Thymus (tissue), 11 donors: Measurements from ENCODE around the gene MLLT6. TPM values are rescaled to one million over a fixed set of nuclear protein-coding genes. Genes with fewer than 3 reads are reported as not detected.

ENCODE experiments used
- DNase-seq, 9 donors: peaks; one replicate each; pipeline ENCODE4 v3.0.0-alpha.2; 2013; ENCODE audit warnings: low spot score in 9 of 9, low read depth in 6 of 9, missing footprints in 1 of 9
- H3K27ac ChIP-seq, 2 donors: one replicate each; pipeline ENCODE4 v1.5.1; 2013; ENCODE audit warnings: control low read depth in 1 of 2, low read depth in 1 of 2, low read length in 1 of 2, mild to moderate bottlenecking in 1 of 2, moderate library complexity in 1 of 2
- H3K27me3 ChIP-seq, 2 donors: one replicate each; pipeline ENCODE4 v1.5.1; 2013; ENCODE audit warnings: low read length in 1 of 2; ENCODE audit not compliant: control insufficient read depth in 2 of 2, insufficient read depth in 1 of 2
- H3K36me3 ChIP-seq, 2 donors: one replicate each; pipeline ENCODE4 v1.5.1; 2013; ENCODE audit warnings: low read length in 1 of 2, mild to moderate bottlenecking in 1 of 2, moderate library complexity in 1 of 2; ENCODE audit not compliant: control insufficient read depth in 2 of 2, insufficient read depth in 2 of 2
- H3K4me1 ChIP-seq, 2 donors: one replicate each; pipeline ENCODE4 v1.5.1; 2013; ENCODE audit warnings: low read length in 2 of 2; ENCODE audit not compliant: control insufficient read depth in 2 of 2, insufficient read depth in 2 of 2
- H3K4me3 ChIP-seq, 2 donors: one replicate each; pipeline ENCODE4 v1.5.1; 2013; ENCODE audit warnings: low read length in 2 of 2, control low read depth in 1 of 2, mild to moderate bottlenecking in 1 of 2
- H3K9me3 ChIP-seq, 2 donors: one replicate each; pipeline ENCODE4 v1.5.1; 2013; ENCODE audit warnings: low read length in 1 of 2, mild to moderate bottlenecking in 1 of 2; ENCODE audit not compliant: control insufficient read depth in 2 of 2, insufficient read depth in 1 of 2
- WGBS: extraction: QIAGEN DNeasy Blood & Tissue Kit; methylation state at CpG from one replicate; pipeline ENCODE4 v1.1.7; 2013; 5-methylcytosine and 5-hydroxymethylcytosine counted together
- polyA plus RNA-seq: library from polyadenylated mRNA; stranded (reverse); fragments of 200-250 nt; gene quantifications from one replicate; pipeline ENCODE4 v1.2.3, GENCODE V29; 2013
- total RNA-seq: library from RNA; stranded (reverse); fragments of 120-200 nt; gene quantifications from one replicate; pipeline ENCODE4 v1.2.4, GENCODE V29; 2013
- donor health status: healthy.

MLLT6 gene
- total and polyA plus RNA-seq, 2 donors = 37.3 to 124 TPM

DNA sequence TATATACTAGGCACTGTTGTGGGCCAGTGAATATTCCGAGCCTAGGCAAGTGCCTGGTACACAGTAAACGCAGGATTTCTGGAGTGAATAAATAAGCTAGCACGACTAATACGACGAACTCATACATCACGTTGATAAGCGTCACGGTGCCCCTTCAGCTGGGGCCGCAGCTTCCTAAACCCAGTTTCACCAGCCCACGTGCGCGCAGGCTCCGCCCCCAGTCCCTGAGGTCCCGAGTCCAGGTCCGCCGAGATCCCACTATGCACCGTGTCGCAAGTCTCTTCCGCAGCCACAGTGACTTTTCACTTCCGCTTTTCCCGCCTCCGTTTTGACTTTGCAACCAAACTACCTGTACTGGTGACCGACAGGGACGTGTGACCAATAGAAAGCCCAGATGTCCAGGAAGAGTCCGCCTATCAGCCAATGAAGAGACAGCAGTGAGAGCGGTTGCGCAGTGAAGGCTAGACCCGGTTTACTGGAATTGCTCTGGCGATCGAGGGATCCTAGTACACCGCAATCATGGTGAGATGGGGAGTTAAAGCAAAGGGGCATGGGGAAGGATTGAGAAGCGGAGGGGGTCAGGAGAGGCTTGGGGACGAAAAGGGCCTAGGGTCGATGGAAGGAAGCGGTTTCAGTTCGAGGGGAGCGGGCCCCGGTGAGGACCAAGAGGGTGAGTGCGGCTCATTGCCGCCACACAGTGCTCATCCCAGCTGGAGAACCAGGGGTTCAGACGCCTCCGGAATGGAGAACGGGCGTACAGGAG is 47.4 kb downstream of the MLLT6 start, which contains the start of gene PSMB3:
Gene PSMB3 (plus strand): TSS at position 434 of the 763 bp plus-strand sequence. CDS start 86 bp downstream, at position 520.
- WGBS = under 1% methylated on average over 44 of the region's 44 CpGs
- H3K36me3 ChIP-seq = peaks cover 19 to 25% of the 10 kb centered on the region in 2 donors
- H3K27me3 ChIP-seq = peaks cover 33 to 46% of the 10 kb centered on the region in 2 donors
- H3K27ac ChIP-seq = peak within 1 kb of the TSS; percentile 88 to 91
- H3K9me3 ChIP-seq = peaks cover 0 to 13% of the 10 kb centered on the region in 2 donors
- peak within 1 kb of the TSS; percentile 74 to 87 for H3K4me3 ChIP-seq
- peak; percentile 95 to 99 (median 98) for DNase-seq
- H3K4me1 ChIP-seq = peaks cover 24 to 57% of the 10 kb centered on the region in 2 donors

DNA sequence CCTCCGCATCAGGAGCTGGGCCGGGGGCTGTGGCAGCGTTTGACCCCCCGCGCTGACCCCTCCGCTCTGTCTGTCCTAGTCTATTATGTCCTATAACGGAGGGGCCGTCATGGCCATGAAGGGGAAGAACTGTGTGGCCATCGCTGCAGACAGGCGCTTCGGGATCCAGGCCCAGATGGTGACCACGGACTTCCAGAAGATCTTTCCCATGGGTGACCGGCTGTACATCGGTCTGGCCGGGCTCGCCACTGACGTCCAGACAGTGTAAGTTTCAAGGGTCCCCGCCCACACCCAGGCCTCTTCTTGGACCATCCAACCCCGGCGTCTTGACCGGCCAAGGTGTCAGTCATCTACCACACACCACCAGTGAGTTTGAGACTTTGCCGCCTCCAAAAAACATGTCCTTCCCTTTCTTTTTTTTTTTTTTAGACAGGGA is 48.0 kb downstream of the MLLT6 start:
- Histone ChIP-seq H3K36me3 (peaks cover 25 to 31% of the 10 kb centered on the region in 2 donors), H3K4me1 (peaks cover 24 to 52% of the 10 kb centered on the region in 2 donors), H3K9me3 (peaks cover 0 to 13% of the 10 kb centered on the region in 2 donors), H3K4me3 (peak overlapping the region; percentile 74 to 87), H3K27me3 (peaks cover 30 to 40% of the 10 kb centered on the region in 2 donors), H3K27ac (peak overlapping the region; percentile 64 to 75)
- 17% methylated on average over 22 of the region's 22 CpGs for WGBS
- DNase-seq = no peak

DNA sequence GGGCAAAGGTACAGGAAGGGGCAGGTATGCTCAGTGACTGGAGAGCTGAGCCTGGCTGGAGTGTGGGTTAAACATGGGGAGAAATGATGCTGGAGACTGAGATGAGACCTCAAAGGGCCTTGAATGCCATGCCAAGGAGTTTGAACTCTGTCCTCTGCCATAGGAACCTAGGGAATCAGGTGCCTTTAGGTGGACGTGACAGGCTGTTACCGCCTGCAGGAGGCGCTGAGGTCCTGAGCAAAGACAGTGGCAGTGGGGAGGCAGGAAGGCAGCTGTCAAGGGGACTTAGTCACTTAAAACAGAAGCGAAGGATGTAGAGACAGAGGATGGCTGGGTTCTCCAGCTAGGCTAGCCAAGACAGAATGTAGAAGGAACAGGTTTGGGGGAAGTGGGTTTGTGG is 56.5 kb downstream of the MLLT6 start:
- peaks cover 77 to 80% of the 10 kb centered on the region in 2 donors for H3K36me3 ChIP-seq
- WGBS = 93% methylated on average over 4 of the region's 4 CpGs
- H3K27ac ChIP-seq = no peak overlapping the region
- no peaks in the 10 kb centered on the region for H3K9me3 ChIP-seq
- H3K4me1 ChIP-seq = no peaks in the 10 kb centered on the region
- H3K4me3 ChIP-seq = no peak overlapping the region
- no peaks in the 10 kb centered on the region for H3K27me3 ChIP-seq
- peak in 1 of 9 donors; percentile 31 for DNase-seq

DNA sequence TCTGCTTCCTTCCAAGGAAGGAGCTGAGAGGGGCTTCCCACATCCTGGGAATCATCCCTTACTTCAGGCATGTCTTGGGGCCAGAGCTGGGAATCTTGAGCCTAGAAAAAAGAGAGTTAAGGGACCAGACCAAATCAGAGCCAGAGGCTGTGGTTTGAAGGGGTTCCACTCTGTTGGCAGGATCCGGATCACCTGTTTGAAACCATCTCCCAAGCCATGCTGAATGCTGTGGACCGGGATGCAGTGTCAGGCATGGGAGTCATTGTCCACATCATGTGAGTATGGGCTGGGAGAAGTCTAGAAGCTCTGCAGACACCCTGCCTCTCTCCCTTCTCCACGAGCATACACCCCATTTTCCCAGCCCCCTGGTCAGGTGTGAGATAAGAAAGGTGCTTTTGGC is 57.2 kb downstream of the MLLT6 start:
- H3K4me1 ChIP-seq = no peaks in the 10 kb centered on the region
- no peaks in the 10 kb centered on the region for H3K27me3 ChIP-seq
- no peak for DNase-seq
- H3K4me3 ChIP-seq = no peak overlapping the region
- 99% methylated on average over 3 of the region's 3 CpGs for WGBS
- H3K9me3 ChIP-seq = no peaks in the 10 kb centered on the region
- no peak overlapping the region for H3K27ac ChIP-seq
- peaks cover 82 to 85% of the 10 kb centered on the region in 2 donors for H3K36me3 ChIP-seq

DNA sequence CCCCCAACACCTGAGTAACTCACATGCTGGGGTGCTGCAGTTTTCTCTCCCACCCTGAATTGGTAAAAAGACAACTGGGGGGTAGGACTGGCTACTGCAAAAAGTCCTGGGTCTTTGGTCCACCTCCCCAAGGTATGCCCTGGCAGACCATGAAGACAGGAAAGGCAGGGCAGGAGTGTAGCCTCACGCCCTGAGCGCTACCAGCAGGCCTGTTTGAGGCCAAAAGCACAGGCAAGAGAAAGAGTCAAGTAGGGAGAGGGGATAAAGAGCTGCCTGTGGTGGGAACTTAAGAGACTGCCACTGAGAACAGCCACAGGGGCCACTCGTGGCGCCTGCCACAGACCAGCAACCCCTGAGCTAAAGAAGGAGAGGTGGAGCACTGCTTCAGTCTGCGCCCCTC is 61.3 kb downstream of the MLLT6 start:
- no peaks in the 10 kb centered on the region for H3K9me3 ChIP-seq

DNA sequence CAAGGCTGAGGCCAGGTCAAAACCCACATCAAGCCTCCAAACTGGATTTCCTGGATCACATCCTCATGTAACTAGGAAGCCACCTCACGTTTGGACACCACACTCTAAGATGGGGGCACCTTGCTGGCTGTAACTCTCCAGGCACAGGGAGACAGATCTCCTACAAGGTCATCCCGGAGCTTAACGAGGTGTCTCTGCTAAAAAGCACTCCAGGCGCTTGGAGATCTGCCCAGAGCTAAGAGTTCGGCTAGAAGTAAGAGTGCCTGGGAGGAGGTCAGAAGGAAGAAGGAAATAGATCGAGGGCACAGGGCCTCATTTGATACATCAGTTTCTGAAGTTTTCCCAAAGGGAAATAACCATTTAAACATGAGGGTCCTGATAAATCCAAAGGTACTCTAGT is 63.3 kb downstream of the MLLT6 start:
- H3K36me3 ChIP-seq = peaks cover 66 to 93% of the 10 kb centered on the region in 2 donors
- H3K27ac ChIP-seq = no peak overlapping the region
- H3K4me3 ChIP-seq = no peak overlapping the region
- H3K27me3 ChIP-seq = no peaks in the 10 kb centered on the region
- no peak for DNase-seq
- H3K4me1 ChIP-seq = no peaks in the 10 kb centered on the region
- no peaks in the 10 kb centered on the region for H3K9me3 ChIP-seq
- WGBS = 95% methylated on average over 6 of the region's 6 CpGs

More for the DNA sequence above, 61.3 kb downstream of the MLLT6 start:
- Histone ChIP-seq H3K36me3 (peaks cover 80 to 93% of the 10 kb centered on the region in 2 donors), H3K27me3 (no peaks in the 10 kb centered on the region), H3K4me3 (no peak overlapping the region), H3K4me1 (no peaks in the 10 kb centered on the region), H3K27ac (no peak overlapping the region)
- no peak for DNase-seq
- WGBS = 97% methylated on average over 5 of the region's 5 CpGs

DNA sequence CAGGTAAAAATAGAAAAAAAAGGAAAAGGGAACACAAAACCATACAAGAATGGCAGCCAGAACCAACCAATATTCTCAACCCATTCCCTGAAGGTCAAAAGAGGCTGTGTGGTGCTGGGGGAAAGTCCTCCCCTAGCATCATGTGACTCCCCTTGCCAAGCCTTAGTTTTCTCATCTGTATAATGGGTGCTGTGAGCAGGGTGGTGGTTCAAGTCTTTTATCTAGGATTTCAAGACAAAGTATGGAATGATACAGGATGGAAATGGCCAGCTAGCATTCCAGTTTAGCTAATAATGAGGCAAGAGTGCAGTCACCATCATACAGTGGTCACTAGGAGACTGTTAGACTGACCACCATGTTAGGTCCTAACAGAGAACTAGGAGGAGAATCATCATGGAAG is 68.2 kb downstream of the MLLT6 start:
- DNase-seq = no peak
- no peak overlapping the region for H3K4me3 ChIP-seq
- no peak overlapping the region for H3K27ac ChIP-seq
- H3K36me3 ChIP-seq = peaks cover 51 to 77% of the 10 kb centered on the region in 2 donors
- no peaks in the 10 kb centered on the region for H3K27me3 ChIP-seq
- no peaks in the 10 kb centered on the region for H3K9me3 ChIP-seq
- no peaks in the 10 kb centered on the region for H3K4me1 ChIP-seq

DNA sequence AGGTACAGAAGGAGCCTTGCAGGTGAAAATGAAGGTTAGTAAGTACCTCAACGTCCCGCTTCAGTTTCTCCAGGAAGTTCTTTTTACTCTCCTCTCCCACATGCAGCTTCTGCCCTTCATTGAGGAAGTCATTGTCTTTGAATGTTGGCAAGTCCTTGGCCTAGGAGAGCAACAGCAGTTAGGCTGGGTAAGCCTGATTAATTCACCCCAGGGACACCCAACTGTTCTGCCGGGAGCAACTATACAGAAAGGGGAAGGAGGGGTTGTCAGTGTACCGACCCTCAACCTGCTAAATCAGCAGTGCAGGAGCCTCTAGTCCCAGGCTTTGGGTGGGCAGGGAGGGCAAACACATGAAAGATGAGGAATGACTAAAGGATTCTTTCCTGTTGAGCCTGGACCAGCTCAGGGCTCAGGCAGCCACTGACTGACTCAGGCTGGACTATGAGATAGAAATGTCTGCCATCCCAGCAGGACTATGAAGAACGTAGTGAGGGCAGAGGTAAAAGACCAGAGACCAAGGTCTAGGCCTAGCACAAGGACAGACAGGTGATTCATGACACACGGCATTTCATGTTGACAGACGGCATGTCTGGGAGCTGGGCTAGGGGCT is 72.7 kb downstream of the MLLT6 start:
- no peak for DNase-seq

More for the DNA sequence above, 72.7 kb downstream of the MLLT6 start:
- WGBS = 83% methylated on average over 7 of the region's 7 CpGs
- no peak overlapping the region for H3K4me3 ChIP-seq
- H3K36me3 ChIP-seq = peaks cover 66 to 79% of the 10 kb centered on the region in 2 donors
- H3K4me1 ChIP-seq = peaks cover 0 to 2% of the 10 kb centered on the region in 2 donors
- no peaks in the 10 kb centered on the region for H3K9me3 ChIP-seq
- no peaks in the 10 kb centered on the region for H3K27me3 ChIP-seq
- no peak overlapping the region for H3K27ac ChIP-seq
